CD4-positive, alpha-beta T cell treated with Interleukin-6 for 4 hours (primary cell): Measurements from ENCODE around the gene SMIM43.
"Not testable (repeated sequence)": the region's sequence is repeated elsewhere in the genome, so short reads cannot be mapped to it uniquely, and the experiment has no call there.

Experiments used
- DNase-seq: peaks from one replicate; pipeline ENCODE4 v3.0.0-alpha.2; 2020; ENCODE audit warnings: mixed read lengths

Gene SMIM43

GRCh38 chr4:121733942-121734341 lies 31.0 kb downstream of the SMIM43 start:
- DNase-seq = no peak

- DNase-seq = not testable (repeated sequence)
Measured at GRCh38 chr4:121729753-121730152, 35.2 kb downstream of the SMIM43 start.

- no peak for DNase-seq
Measured at GRCh38 chr4:121728798-121729226, 36.2 kb downstream of the SMIM43 start.

GRCh38 chr4:121728066-121728465 lies 36.9 kb downstream of the SMIM43 start:
- DNase-seq = no peak

GRCh38 chr4:121726642-121727268 lies 38.2 kb downstream of the SMIM43 start:
- DNase-seq = no peak

GRCh38 chr4:121724671-121725070 lies 40.3 kb downstream of the SMIM43 start:
- no peak for DNase-seq

GRCh38 chr4:121721700-121722099 lies 43.3 kb downstream of the SMIM43 start:
- DNase-seq = no peak

- no peak for DNase-seq
Measured at GRCh38 chr4:121720109-121720508, 44.9 kb downstream of the SMIM43 start.

GRCh38 chr4:121717680-121718237 lies 47.2 kb downstream of the SMIM43 start:
- no peak for DNase-seq

GRCh38 chr4:121714548-121714947 lies 50.4 kb downstream of the SMIM43 start:
- no peak for DNase-seq

GRCh38 chr4:121712783-121713182 lies 52.2 kb downstream of the SMIM43 start:
- no peak for DNase-seq

- DNase-seq = no peak
Measured at GRCh38 chr4:121712001-121712651, 52.8 kb downstream of the SMIM43 start.

GRCh38 chr4:121711263-121712000 lies 53.5 kb downstream of the SMIM43 start:
- DNase-seq = peak; percentile 13

- DNase-seq = no peak
Measured at GRCh38 chr4:121709766-121710405, 55.1 kb downstream of the SMIM43 start.
